Neural progenitor cell (in vitro differentiated cells): ENCODE results near the gene ACSM2A.
"Not testable (repeated sequence)": the region's sequence is repeated elsewhere in the genome, so short reads cannot be mapped to it uniquely, and the experiment has no call there.

Experiments
- EZH2 ChIP-seq: fragments of 200-600 bp; sonication (generic); IDR thresholded peaks from 2 replicates; pipeline ENCODE4 v1.6.1; 2017; ENCODE audit warnings: antibody characterized with exemption, mild to moderate bottlenecking, moderate library complexity
- EZH2phosphoT487 ChIP-seq: fragments of 200-600 bp; sonication (generic); IDR thresholded peaks from 2 replicates; pipeline ENCODE4 v1.6.1; 2017; ENCODE audit warnings: antibody characterized with exemption
- TF ChIP-seq, protein P1 (sequence below): fragments of 200-600 bp; sonication (generic); IDR thresholded peaks from 2 replicates; pipeline ENCODE4 v1.5.1; 2017; ENCODE audit warnings: antibody characterized with exemption, mild to moderate bottlenecking

- TF ChIP-seq, protein P1, sequence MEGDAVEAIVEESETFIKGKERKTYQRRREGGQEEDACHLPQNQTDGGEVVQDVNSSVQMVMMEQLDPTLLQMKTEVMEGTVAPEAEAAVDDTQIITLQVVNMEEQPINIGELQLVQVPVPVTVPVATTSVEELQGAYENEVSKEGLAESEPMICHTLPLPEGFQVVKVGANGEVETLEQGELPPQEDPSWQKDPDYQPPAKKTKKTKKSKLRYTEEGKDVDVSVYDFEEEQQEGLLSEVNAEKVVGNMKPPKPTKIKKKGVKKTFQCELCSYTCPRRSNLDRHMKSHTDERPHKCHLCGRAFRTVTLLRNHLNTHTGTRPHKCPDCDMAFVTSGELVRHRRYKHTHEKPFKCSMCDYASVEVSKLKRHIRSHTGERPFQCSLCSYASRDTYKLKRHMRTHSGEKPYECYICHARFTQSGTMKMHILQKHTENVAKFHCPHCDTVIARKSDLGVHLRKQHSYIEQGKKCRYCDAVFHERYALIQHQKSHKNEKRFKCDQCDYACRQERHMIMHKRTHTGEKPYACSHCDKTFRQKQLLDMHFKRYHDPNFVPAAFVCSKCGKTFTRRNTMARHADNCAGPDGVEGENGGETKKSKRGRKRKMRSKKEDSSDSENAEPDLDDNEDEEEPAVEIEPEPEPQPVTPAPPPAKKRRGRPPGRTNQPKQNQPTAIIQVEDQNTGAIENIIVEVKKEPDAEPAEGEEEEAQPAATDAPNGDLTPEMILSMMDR = not testable (repeated sequence)
- TF ChIP-seq EZH2, EZH2phosphoT487: not testable (repeated sequence)
Observed at GRCh38 chr16:20421748-20422147, 29.6 kb upstream of the ACSM2A start.
